Activated CD4-positive, CD25-positive, alpha-beta regulatory T cell (primary cell): ENCODE measurements around the gene DRC1.

Experiments
- DNase-seq, 4 experiments: peaks; one replicate each; lab custom pipeline; 2025; lab: John Stamatoyannopoulos, UW

The DRC1 gene

DNA sequence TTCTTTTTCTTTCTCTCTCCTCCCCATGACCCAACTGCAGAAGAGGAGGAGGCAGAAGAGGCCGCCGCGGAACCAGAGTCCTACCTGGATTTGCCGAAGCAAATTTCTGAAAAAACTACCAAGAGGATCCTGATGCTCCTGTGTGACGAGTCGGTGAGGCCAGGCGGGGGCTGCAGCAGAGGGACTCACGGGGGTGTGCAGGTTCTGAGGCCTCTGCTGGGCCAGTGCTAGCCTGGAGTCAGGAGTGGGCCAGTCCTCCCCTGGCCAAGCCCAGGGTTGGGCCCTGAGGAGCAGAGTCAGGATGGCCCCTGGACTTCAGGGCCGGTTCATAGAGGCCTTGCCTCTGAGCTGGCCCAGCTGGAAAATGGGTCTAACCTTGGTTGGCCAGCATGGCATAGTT lies 46.9 kb downstream of the DRC1 start:
- no peak for DNase-seq

GRCh38 chr2:26449278-26450030 lies 47.7 kb downstream of the DRC1 start:
- no peak for DNase-seq

GRCh38 chr2:26450031-26450635 lies 48.4 kb downstream of the DRC1 start:
- no peak for DNase-seq

DNA sequence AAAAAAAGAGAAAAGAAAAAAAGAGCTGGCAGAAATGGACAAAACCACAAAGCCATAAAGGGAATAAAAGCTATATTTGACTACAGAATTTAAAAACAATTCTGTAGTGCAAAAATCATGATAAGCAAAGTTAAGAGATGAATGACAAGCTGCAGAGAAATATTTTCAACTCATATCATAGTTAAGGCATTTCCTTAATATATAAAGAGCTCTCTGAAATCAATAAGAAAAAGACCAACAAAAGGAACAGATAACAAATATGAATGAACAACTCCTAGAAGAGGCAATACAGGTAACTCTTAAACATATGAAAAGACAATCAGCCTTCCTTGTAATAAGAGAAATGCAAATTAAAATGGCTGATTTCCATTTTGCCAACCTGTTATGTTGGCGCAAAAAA lies 50.0 kb downstream of the DRC1 start:
- DNase-seq = no peak

GRCh38 chr2:26453421-26454329 lies 52.0 kb downstream of the DRC1 start:
- no peak for DNase-seq

- DNase-seq = no peak
Observed at GRCh38 chr2:26454561-26455001, 52.9 kb downstream of the DRC1 start.

- DNase-seq = no peak
Observed at GRCh38 chr2:26455037-26455669, 53.4 kb downstream of the DRC1 start.

DNA sequence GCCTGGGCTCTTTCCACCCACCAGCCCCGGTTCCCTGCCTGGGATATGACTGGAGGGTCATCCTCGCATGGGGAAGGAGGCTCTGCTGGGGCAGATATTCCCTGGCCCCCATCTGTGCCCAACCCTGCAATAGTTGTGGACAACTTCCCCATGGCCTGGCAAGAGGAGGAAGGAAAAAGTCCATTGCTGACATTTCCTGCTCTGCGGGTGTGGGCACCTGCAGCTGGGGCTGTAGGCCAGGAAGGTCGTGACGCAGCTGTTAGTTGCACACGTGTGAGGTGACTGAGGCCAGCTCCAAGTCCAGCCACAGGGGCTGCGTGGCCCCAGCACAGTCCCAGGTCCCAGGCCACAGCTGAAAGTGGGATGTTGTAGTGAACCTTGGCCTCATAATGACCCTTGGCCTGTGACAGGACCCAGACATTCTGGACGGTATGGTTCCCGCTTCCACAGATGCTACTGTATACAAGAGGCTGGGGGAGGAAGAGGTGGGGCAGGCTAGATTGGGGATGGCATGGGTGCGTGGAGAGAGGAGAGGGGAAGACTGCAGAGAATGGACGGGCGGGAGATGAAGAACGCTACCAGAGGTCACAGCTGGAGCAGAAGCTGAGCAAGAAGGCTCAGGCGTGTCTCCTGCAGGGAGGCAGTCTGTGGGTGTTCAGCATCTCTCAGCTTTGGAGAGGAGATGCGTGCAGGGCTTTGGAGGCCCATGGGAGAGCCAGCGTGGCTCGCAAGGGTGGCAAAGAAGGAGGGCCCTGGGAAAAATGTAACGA lies 54.1 kb downstream of the DRC1 start:
- no peak for DNase-seq

- DNase-seq = no peak
Observed at GRCh38 chr2:26456440-26457250, 54.9 kb downstream of the DRC1 start.

GRCh38 chr2:26457251-26457666 lies 55.5 kb downstream of the DRC1 start:
- DNase-seq = no peak

DNA sequence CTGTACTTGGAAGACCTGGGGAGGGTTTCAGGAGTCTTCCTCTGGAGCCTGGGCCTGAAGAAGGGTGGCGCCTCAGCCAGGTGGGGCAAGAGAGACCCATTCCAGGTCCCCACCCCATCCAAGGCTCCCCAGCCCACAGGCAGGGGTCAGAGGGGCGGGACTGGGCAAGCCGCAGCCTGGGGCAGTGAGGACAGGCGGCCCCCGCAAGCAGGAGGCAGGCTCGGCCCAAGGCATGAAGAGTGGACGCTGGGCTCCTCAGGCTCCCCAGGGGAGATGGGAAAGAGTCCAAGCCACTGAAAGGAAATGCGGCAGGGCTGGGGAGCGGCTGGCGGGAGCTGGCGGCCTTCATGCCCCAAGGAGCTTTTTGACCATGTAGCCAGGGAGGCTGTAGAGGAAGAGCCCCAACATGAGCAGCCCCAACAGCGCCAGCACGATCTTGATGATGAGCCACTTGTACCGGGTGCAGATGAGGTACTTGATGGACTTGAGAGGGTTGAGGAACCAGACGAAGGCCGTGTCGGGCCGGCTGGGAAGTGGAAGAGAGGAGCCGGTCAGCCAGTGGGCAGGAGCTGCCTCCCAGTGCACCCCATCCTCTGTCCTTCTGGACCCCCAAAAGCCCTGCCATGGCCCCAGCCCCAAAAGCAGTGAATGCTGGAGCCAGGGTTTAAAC lies 56.1 kb downstream of the DRC1 start:
- DNase-seq = no peak

GRCh38 chr2:26458365-26459042 lies 56.8 kb downstream of the DRC1 start:
- DNase-seq = no peak

- no peak for DNase-seq
Observed at GRCh38 chr2:26459991-26460612, 58.4 kb downstream of the DRC1 start.

- no peak for DNase-seq
Observed at GRCh38 chr2:26460613-26461031, 58.9 kb downstream of the DRC1 start.

DNA sequence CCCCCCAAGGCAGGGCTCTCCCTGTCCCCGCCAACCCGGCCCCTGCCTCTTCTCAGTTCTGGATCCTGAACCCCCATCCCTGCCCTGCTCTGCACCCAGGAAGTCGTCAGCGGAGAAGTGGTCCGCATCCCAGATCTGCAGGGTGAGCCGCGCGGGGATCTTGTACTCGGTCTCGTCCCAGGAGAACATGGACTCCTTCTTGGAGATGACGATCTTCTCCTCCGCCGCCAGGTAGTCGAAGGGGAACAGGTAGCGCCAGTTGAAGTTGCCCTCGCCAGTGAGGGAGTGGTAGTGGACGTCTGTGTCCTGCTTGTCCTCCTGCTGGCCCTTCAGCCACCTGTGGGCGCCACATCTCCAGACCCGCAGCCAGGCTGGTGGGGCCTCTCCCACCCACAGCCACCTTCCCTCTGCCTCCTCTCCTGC lies 59.9 kb downstream of the DRC1 start:
- no peak for DNase-seq

GRCh38 chr2:26462100-26462499 lies 60.4 kb downstream of the DRC1 start:
- DNase-seq = no peak

GRCh38 chr2:26462511-26463243 lies 61.0 kb downstream of the DRC1 start:
- no peak for DNase-seq
